Adrenal gland (tissue), 12 donors: ENCODE data around the gene PRICKLE1. TPM values are rescaled to one million over a fixed set of nuclear protein-coding genes. Genes with fewer than 3 reads are reported as not detected.

Experiments used
- DNase-seq, 7 donors: peaks; one replicate each; pipeline ENCODE4 v3.0.0-alpha.2; 2019 to 2020
- H3K27ac ChIP-seq, 5 donors: fragments of 200-600 bp; sonication (generic) in 4 of 5; 1 replicate in 3 of 5; 2 replicates in 2 of 5; pipeline versions ENCODE4 v1.5.1 to v1.8.0; 2016 to 2020; ENCODE audit warnings: mild to moderate bottlenecking in 1 of 5
- H3K27me3 ChIP-seq: fragments of 200-600 bp; 2 replicates; pipeline ENCODE4 v1.8.0; 2021
- H3K36me3 ChIP-seq, 2 donors: fragments of 200-600 bp; replicated peaks in 1 of 2; 1 replicate in 1 of 2; 2 replicates in 1 of 2; pipeline versions ENCODE4 v1.5.1 to v1.8.0; 2018 to 2022
- H3K4me1 ChIP-seq, 2 donors: fragments of 200-600 bp; replicated peaks in 1 of 2; 1 replicate in 1 of 2; 2 replicates in 1 of 2; pipeline versions ENCODE4 v1.5.1 to v1.8.0; 2018 to 2021
- H3K4me3 ChIP-seq, 4 donors: fragments of 200-600 bp; sonication (generic) in 3 of 4; one replicate each; pipeline ENCODE4 v1.5.1; 2016 to 2018
- H3K9me3 ChIP-seq, 3 donors: fragments of 200-600 bp; sonication (generic) in 1 of 3; replicated peaks in 1 of 3; 1 replicate in 2 of 3; 2 replicates in 1 of 3; pipeline versions ENCODE4 v1.5.1 to v1.8.0; 2016 to 2021
- CTCF ChIP-seq, 6 experiments: fragments of 450-650 bp in 4 of 6; fragments of 200-600 bp in 2 of 6; sonication (generic) in 1 of 6; IDR thresholded peaks; 1 replicate in 5 of 6; 2 replicates in 1 of 6; pipeline versions ENCODE4 v1.5.1 to v1.8.0; 2016 to 2021; ENCODE audit warnings: antibody characterized with exemption in 6 of 6, mild to moderate bottlenecking in 2 of 6, moderate library complexity in 1 of 6
- POLR2A ChIP-seq, 2 donors: fragments of 450-650 bp; IDR thresholded peaks; one replicate each; pipeline ENCODE4 v1.6.1; 2017; ENCODE audit warnings: antibody characterized with exemption in 2 of 2, mild to moderate bottlenecking in 2 of 2, moderate library complexity in 1 of 2
- WGBS, 4 donors: extraction: QIAGEN DNeasy Blood & Tissue Kit in 2 of 4; methylation state at CpG; one replicate each; pipeline versions ENCODE4 v1.1.5 to v1.1.7; 2013 to 2017; 5-methylcytosine and 5-hydroxymethylcytosine counted together
- intact Hi-C, 2 donors: fragments of 100-400 bp; cut with DNase I; formaldehyde crosslinking; loops; one replicate each; pipeline versions ENCODE4 v1.14.1 to v1.15.0; 2022 to 2023
- polyA plus RNA-seq, 3 donors: library from polyadenylated mRNA; stranded (reverse); fragments of 200-250 nt in 2 of 3; fragments of 350-450 nt in 1 of 3; fragmentation: Illumina TruSeq in 1 of 3; extraction: RNeasy Lipid Tissue Mini Kit (QIAGEN cat#74804) in 1 of 3; gene quantifications; one replicate each; pipeline ENCODE4 v1.2.3, GENCODE V29; 2013 to 2014
- total RNA-seq, 9 donors: library from RNA; depleted of rRNA in 4 of 9; stranded (reverse); fragments of >200 nt in 4 of 9; fragments of 120-200 nt in 1 of 9; fragmentation: NEBNext Ultra II Directional in 1 of 9; extraction: Animal tissue kit (Norgen Biotek cat#: 25700) in 1 of 9; gene quantifications; one replicate each; pipeline versions ENCODE4 v1.1.0 to v1.2.4, GENCODE V29; 2013 to 2023
- donor health status: healthy with polysubstance abuse.
- donor health status: Bipolar disorder and iron deficiency.
- donor health status: DM: yes; HTN: yes; CAD: no.
- donor health status: DM: no; HTN: no; CAD: no.
- donor health status: DM: no; HTN: no; CAD: no.
- donor health status: DM: yes; HTN: yes; CAD: no.

Gene PRICKLE1
- total and polyA plus RNA-seq, 12 donors = 1.0 to 13.2 (median 5.1) TPM

- no peak for TF ChIP-seq CTCF (IDR thresholded peaks at IDR 0.05)
- TF ChIP-seq POLR2A (IDR thresholded peaks at IDR 0.05) = no peak
- WGBS, 4 donors = 36 to 56% (median 51%) methylated on average over 1 of the region's 1 CpG
- no peak overlapping the region for H3K27ac ChIP-seq
- H3K36me3 ChIP-seq = no peaks in the 10 kb centered on the region
- H3K4me3 ChIP-seq = no peak overlapping the region
- intact Hi-C loops = no loop called here
- no peak for DNase-seq
- no peaks in the 10 kb centered on the region for H3K27me3 ChIP-seq
- H3K4me1 ChIP-seq = peaks cover 0 to 5% of the 10 kb centered on the region in 2 donors
- no peaks in the 10 kb centered on the region for H3K9me3 ChIP-seq
Observed at GRCh38 chr12:42560977-42561376, 28.6 kb downstream of the PRICKLE1 start.

GRCh38 chr12:42557586-42558172 is 31.9 kb downstream of the PRICKLE1 start:
- intact Hi-C loops = no loop called here
- Histone ChIP-seq H3K27ac (no peak overlapping the region), H3K9me3 (no peaks in the 10 kb centered on the region), H3K36me3 (no peaks in the 10 kb centered on the region), H3K4me3 (no peak overlapping the region), H3K27me3 (no peaks in the 10 kb centered on the region), H3K4me1 (peaks cover 0 to 5% of the 10 kb centered on the region in 2 donors)
- TF ChIP-seq POLR2A (IDR thresholded peaks at IDR 0.05) (no peak), CTCF (IDR thresholded peaks at IDR 0.05) (no peak)
- 71 to 79% (median 74%) methylated on average over 3 of the region's 3 CpGs for WGBS, 4 donors
- DNase-seq = no peak

GRCh38 chr12:42556917-42557316 is 32.6 kb downstream of the PRICKLE1 start:
- no peaks in the 10 kb centered on the region for H3K9me3 ChIP-seq
- intact Hi-C loops = no loop called here
- no peak overlapping the region for H3K27ac ChIP-seq
- peaks cover 0 to 5% of the 10 kb centered on the region in 2 donors for H3K4me1 ChIP-seq
- WGBS, 4 donors = 83 to 93% (median 90%) methylated on average over 2 of the region's 2 CpGs
- no peak for DNase-seq
- TF ChIP-seq CTCF (IDR thresholded peaks at IDR 0.05) (no peak), POLR2A (IDR thresholded peaks at IDR 0.05) (no peak)
- H3K4me3 ChIP-seq = no peak overlapping the region
- no peaks in the 10 kb centered on the region for H3K36me3 ChIP-seq
- H3K27me3 ChIP-seq = no peaks in the 10 kb centered on the region

GRCh38 chr12:42552822-42553221 is 36.7 kb downstream of the PRICKLE1 start:
- Histone ChIP-seq H3K4me1 (no peaks in the 10 kb centered on the region), H3K27me3 (no peaks in the 10 kb centered on the region), H3K36me3 (no peaks in the 10 kb centered on the region), H3K4me3 (no peak overlapping the region), H3K9me3 (no peaks in the 10 kb centered on the region), H3K27ac (no peak overlapping the region)
- 63 to 77% (median 69%) methylated on average over 14 to 17 of the region's 17 CpGs for WGBS, 4 donors
- TF ChIP-seq POLR2A (IDR thresholded peaks at IDR 0.05) (no peak), CTCF (IDR thresholded peaks at IDR 0.05) (no peak)
- intact Hi-C loops = no loop called here
- DNase-seq = no peak
